GF-D8 (cell line): ENCODE data around the gene INHBC.

Experiments
- DNase-seq: peaks from one replicate; lab custom pipeline; 2025; lab: John Stamatoyannopoulos, UW

INHBC gene

GRCh38 chr12:57454566-57455373 lies 20.2 kb downstream of the INHBC start, which contains the start of gene INHBE:
INHBE (plus strand) TSS chr12:57455307; CDS start chr12:57455537, 230 bp downstream.
- DNase-seq, result peak; percentile 52

- DNase-seq, result no peak
Measured at GRCh38 chr12:57455374-57456144, 21.0 kb downstream of the INHBC start.

GRCh38 chr12:57456145-57456700 lies 21.6 kb downstream of the INHBC start:
- peak; percentile 41 for DNase-seq

GRCh38 chr12:57456737-57457490 lies 22.3 kb downstream of the INHBC start:
- DNase-seq, result no peak

- no peak for DNase-seq
Measured at GRCh38 chr12:57458665-57459054, 24.1 kb downstream of the INHBC start.

- peak; percentile 86 for DNase-seq
Measured at GRCh38 chr12:57459055-57459749, 24.6 kb downstream of the INHBC start.

GRCh38 chr12:57459750-57460467 lies 25.3 kb downstream of the INHBC start, which contains the start of gene GLI1:
GLI1 (plus strand) TSS chr12:57459785; CDS start chr12:57463692, 3,907 bp downstream.
- no peak for DNase-seq

- no peak for DNase-seq
Measured at GRCh38 chr12:57460468-57460784, 25.8 kb downstream of the INHBC start.

- DNase-seq, result no peak
Measured at GRCh38 chr12:57460841-57461275, 26.3 kb downstream of the INHBC start.

GRCh38 chr12:57461276-57461916 lies 26.8 kb downstream of the INHBC start:
- DNase-seq, result no peak

- DNase-seq, result no peak
Measured at GRCh38 chr12:57461917-57462250, 27.3 kb downstream of the INHBC start.

GRCh38 chr12:57462251-57462911 lies 27.8 kb downstream of the INHBC start:
- peak; percentile 68 for DNase-seq

GRCh38 chr12:57462912-57463253 lies 28.3 kb downstream of the INHBC start:
- no peak for DNase-seq

- no peak for DNase-seq
Measured at GRCh38 chr12:57464569-57464968, 30.0 kb downstream of the INHBC start.

GRCh38 chr12:57465030-57465746 lies 30.6 kb downstream of the INHBC start:
- DNase-seq, result no peak

GRCh38 chr12:57465747-57466505 lies 31.3 kb downstream of the INHBC start:
- DNase-seq, result no peak

- no peak for DNase-seq
Measured at GRCh38 chr12:57467212-57467874, 32.8 kb downstream of the INHBC start.

- DNase-seq, result no peak
Measured at GRCh38 chr12:57467915-57468314, 33.3 kb downstream of the INHBC start.
